WTC11 (cell line): ENCODE measurements around the gene B4GALT4.

Experiments used
- CREB1 ChIP-seq: sonication (generic); formaldehyde crosslinking; IDR thresholded peaks from 2 replicates; pipeline ENCODE4 v1.8.0; 2023; ENCODE audit warnings: mild to moderate bottlenecking, missing genetic modification reagents
- TF ChIP-seq, protein P1 (sequence below): fragments of 200-600 bp; IDR thresholded peaks from 2 replicates; pipeline ENCODE4 v1.8.0; 2022; ENCODE audit warnings: antibody characterized with exemption
- TF ChIP-seq, protein P2 (sequence below): sonication (generic); formaldehyde crosslinking; IDR thresholded peaks from 2 replicates; pipeline ENCODE4 v1.8.1; 2022; ENCODE audit warnings: low read depth, mild to moderate bottlenecking, moderate library complexity, missing genetic modification reagents, borderline replicate concordance

GRCh38 chr3:119261055-119261454 lies 20.4 kb upstream of the B4GALT4 start:
- TF ChIP-seq CREB1 (CRISPR knock-in tag): no peak
- TF ChIP-seq, protein P1, sequence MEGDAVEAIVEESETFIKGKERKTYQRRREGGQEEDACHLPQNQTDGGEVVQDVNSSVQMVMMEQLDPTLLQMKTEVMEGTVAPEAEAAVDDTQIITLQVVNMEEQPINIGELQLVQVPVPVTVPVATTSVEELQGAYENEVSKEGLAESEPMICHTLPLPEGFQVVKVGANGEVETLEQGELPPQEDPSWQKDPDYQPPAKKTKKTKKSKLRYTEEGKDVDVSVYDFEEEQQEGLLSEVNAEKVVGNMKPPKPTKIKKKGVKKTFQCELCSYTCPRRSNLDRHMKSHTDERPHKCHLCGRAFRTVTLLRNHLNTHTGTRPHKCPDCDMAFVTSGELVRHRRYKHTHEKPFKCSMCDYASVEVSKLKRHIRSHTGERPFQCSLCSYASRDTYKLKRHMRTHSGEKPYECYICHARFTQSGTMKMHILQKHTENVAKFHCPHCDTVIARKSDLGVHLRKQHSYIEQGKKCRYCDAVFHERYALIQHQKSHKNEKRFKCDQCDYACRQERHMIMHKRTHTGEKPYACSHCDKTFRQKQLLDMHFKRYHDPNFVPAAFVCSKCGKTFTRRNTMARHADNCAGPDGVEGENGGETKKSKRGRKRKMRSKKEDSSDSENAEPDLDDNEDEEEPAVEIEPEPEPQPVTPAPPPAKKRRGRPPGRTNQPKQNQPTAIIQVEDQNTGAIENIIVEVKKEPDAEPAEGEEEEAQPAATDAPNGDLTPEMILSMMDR: no peak
- TF ChIP-seq, protein P2, sequence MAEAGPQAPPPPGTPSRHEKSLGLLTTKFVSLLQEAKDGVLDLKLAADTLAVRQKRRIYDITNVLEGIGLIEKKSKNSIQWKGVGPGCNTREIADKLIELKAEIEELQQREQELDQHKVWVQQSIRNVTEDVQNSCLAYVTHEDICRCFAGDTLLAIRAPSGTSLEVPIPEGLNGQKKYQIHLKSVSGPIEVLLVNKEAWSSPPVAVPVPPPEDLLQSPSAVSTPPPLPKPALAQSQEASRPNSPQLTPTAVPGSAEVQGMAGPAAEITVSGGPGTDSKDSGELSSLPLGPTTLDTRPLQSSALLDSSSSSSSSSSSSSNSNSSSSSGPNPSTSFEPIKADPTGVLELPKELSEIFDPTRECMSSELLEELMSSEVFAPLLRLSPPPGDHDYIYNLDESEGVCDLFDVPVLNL (CRISPR knock-in tag): no peak
